Retinal pigment epithelial cell (primary cell): Measurements from ENCODE around the gene CLEC10A.
"Not testable (repeated sequence)": the region's sequence is repeated elsewhere in the genome, so short reads cannot be mapped to it uniquely, and the experiment has no call there.

ENCODE experiments used
- DNase-seq: peaks from one replicate; pipeline ENCODE4 v3.0.0-alpha.2; 2010; ENCODE audit warnings: low read depth
- H3K4me3 ChIP-seq: 2 replicates; pipeline ENCODE4 v1.5.1; 2011; ENCODE audit warnings: mild to moderate bottlenecking, low read length, control low read depth, moderate library complexity
- CTCF ChIP-seq: conservative IDR thresholded peaks from 2 replicates; pipeline ENCODE4 v1.5.1; 2011; ENCODE audit warnings: low read depth, low read length, control low read depth, inconsistent platforms

Gene CLEC10A

GRCh38 chr17:7094652-7095019 is 14.6 kb upstream of the CLEC10A start:
- no peak overlapping the region for H3K4me3 ChIP-seq
- no peak for TF ChIP-seq CTCF
- DNase-seq = no peak

- not testable (repeated sequence) for H3K4me3 ChIP-seq, DNase-seq
Measured at GRCh38 chr17:7091311-7092005, 11.4 kb upstream of the CLEC10A start.

- H3K4me3 ChIP-seq, DNase-seq: not testable (repeated sequence)
Measured at GRCh38 chr17:7089570-7089969, 9.5 kb upstream of the CLEC10A start.

GRCh38 chr17:7088442-7088841 is 8.4 kb upstream of the CLEC10A start:
- H3K4me3 ChIP-seq, DNase-seq: not testable (repeated sequence)

GRCh38 chr17:7084088-7084487 is 4.0 kb upstream of the CLEC10A start:
- no peak overlapping the region for H3K4me3 ChIP-seq
- DNase-seq = no peak
- no peak for TF ChIP-seq CTCF

GRCh38 chr17:7083592-7083991 is 3.5 kb upstream of the CLEC10A start:
- no peak for TF ChIP-seq CTCF
- H3K4me3 ChIP-seq = no peak overlapping the region
- no peak for DNase-seq

- DNase-seq = no peak
- H3K4me3 ChIP-seq = no peak overlapping the region
- no peak for TF ChIP-seq CTCF
Measured at GRCh38 chr17:7081341-7082062, 1.5 kb upstream of the CLEC10A start.

- no peak for TF ChIP-seq CTCF
- no peak overlapping the region for H3K4me3 ChIP-seq
- no peak for DNase-seq
Measured at GRCh38 chr17:7080456-7081041, 498 bp upstream of the CLEC10A start.
